ENCODE results near the gene SOX8. TPM values are rescaled to one million over a fixed set of nuclear protein-coding genes. Genes with fewer than 3 reads are reported as not detected.

Gene SOX8
- total RNA-seq, 1 experiment from 2014 or later = 1.2 TPM

- Mint-ChIP-seq H3K27me3 (ENCODE audit: insufficient read depth, unreplicated experiment) (no peaks in the 10 kb centered on the region), H3K27ac (ENCODE audit: unreplicated experiment) (no peak overlapping the region), H3K9me3 (ENCODE audit: unreplicated experiment) (peaks cover 11% of the 10 kb centered on the region), H3K36me3 (ENCODE audit: insufficient read depth, unreplicated experiment) (no peaks in the 10 kb centered on the region), H3K4me1 (ENCODE audit: low read depth, unreplicated experiment) (no peaks in the 10 kb centered on the region), H3K4me3 (ENCODE audit: unreplicated experiment) (no peak overlapping the region)
- no peak for DNase-seq
- no TSS peak for BruUV-seq (replicated peaks)
- Histone ChIP-seq H3K9me3 (no peaks in the 10 kb centered on the region), H3K4me3 (ENCODE audit: low read depth, low read length) (no peak overlapping the region), H3K36me3 (ENCODE audit: control insufficient read depth, insufficient read depth, low read length) (no peaks in the 10 kb centered on the region), H3K4me1 (no peaks in the 10 kb centered on the region), H3K27me3 (replicated peaks; ENCODE audit: control insufficient read depth, insufficient read depth, low read length) (no peaks in the 10 kb centered on the region)
- no peak for TF ChIP-seq CTCF (IDR thresholded peaks at IDR 0.05; ENCODE audit: insufficient read depth in 1 of 2, low read depth in 1 of 2, low read length in 1 of 2, severe bottlenecking in 1 of 2, unreplicated experiment in 1 of 2)
- ChIA-PET POLR2A (no interaction called here), CTCF (no interaction called here)
- intact Hi-C loops (cut with micrococcal nuclease; ENCODE audit: unreplicated experiment) = no loop called here
Measured at GRCh38 chr16:943971-944370, 37.6 kb upstream of the SOX8 start.

- H3K4me1 Mint-ChIP-seq (ENCODE audit: low read depth, unreplicated experiment) = no peaks in the 10 kb centered on the region
- CTCF ChIA-PET = no interaction called here
- no peaks in the 10 kb centered on the region for H3K27me3 ChIP-seq (replicated peaks; ENCODE audit: control insufficient read depth, insufficient read depth, low read length)
- no peak overlapping the region for H3K4me3 Mint-ChIP-seq (ENCODE audit: unreplicated experiment)
- H3K36me3 ChIP-seq (ENCODE audit: control insufficient read depth, insufficient read depth, low read length) = no peaks in the 10 kb centered on the region
- no peak for TF ChIP-seq CTCF (IDR thresholded peaks at IDR 0.05; ENCODE audit: insufficient read depth in 1 of 2, low read depth in 1 of 2, low read length in 1 of 2, severe bottlenecking in 1 of 2, unreplicated experiment in 1 of 2)
- no peak for DNase-seq
- H3K27ac Mint-ChIP-seq (ENCODE audit: unreplicated experiment) = no peak overlapping the region
- no peaks in the 10 kb centered on the region for H3K36me3 Mint-ChIP-seq (ENCODE audit: insufficient read depth, unreplicated experiment)
- no peaks in the 10 kb centered on the region for H3K4me1 ChIP-seq
- POLR2A ChIA-PET = no interaction called here
- H3K9me3 Mint-ChIP-seq (ENCODE audit: unreplicated experiment) = peaks cover 11% of the 10 kb centered on the region
- no peak overlapping the region for H3K4me3 ChIP-seq (ENCODE audit: low read depth, low read length)
- no peaks in the 10 kb centered on the region for H3K27me3 Mint-ChIP-seq (ENCODE audit: insufficient read depth, unreplicated experiment)
- H3K9me3 ChIP-seq = no peaks in the 10 kb centered on the region
- intact Hi-C loops (cut with micrococcal nuclease; ENCODE audit: unreplicated experiment) = no loop called here
- no TSS peak for BruUV-seq (replicated peaks)
Measured at GRCh38 chr16:945271-946047, 36.1 kb upstream of the SOX8 start.

- Histone ChIP-seq H3K27me3 (replicated peaks; ENCODE audit: control insufficient read depth, insufficient read depth, low read length) (no peaks in the 10 kb centered on the region), H3K9me3 (no peaks in the 10 kb centered on the region), H3K4me1 (no peaks in the 10 kb centered on the region), H3K4me3 (ENCODE audit: low read depth, low read length) (no peak overlapping the region), H3K36me3 (ENCODE audit: control insufficient read depth, insufficient read depth, low read length) (no peaks in the 10 kb centered on the region)
- no peak for TF ChIP-seq CTCF (IDR thresholded peaks at IDR 0.05; ENCODE audit: insufficient read depth in 1 of 2, low read depth in 1 of 2, low read length in 1 of 2, severe bottlenecking in 1 of 2, unreplicated experiment in 1 of 2)
- no peak for DNase-seq
- H3K9me3 Mint-ChIP-seq (ENCODE audit: unreplicated experiment) = peaks cover 11% of the 10 kb centered on the region
- intact Hi-C loops (cut with micrococcal nuclease; ENCODE audit: unreplicated experiment) = no loop called here
- H3K4me1 Mint-ChIP-seq (ENCODE audit: low read depth, unreplicated experiment) = no peaks in the 10 kb centered on the region
- CTCF ChIA-PET = interaction anchor here (0.5 kb wide), 1 partner anchor 109 kb away, joined by 6 read pairs; no protein-coding TSS in a partner anchor
- no peak overlapping the region for H3K4me3 Mint-ChIP-seq (ENCODE audit: unreplicated experiment)
- H3K27me3 Mint-ChIP-seq (ENCODE audit: insufficient read depth, unreplicated experiment) = no peaks in the 10 kb centered on the region
- POLR2A ChIA-PET = no interaction called here
- BruUV-seq (replicated peaks) = no TSS peak
- H3K36me3 Mint-ChIP-seq (ENCODE audit: insufficient read depth, unreplicated experiment) = no peaks in the 10 kb centered on the region
- H3K27ac Mint-ChIP-seq (ENCODE audit: unreplicated experiment) = no peak overlapping the region
Measured at GRCh38 chr16:946048-946395, 35.5 kb upstream of the SOX8 start.

Data from Caco-2 (cell line).